Measurements from ENCODE around the gene WDR70. TPM values are rescaled to one million over a fixed set of nuclear protein-coding genes. Genes with fewer than 3 reads are reported as not detected.

Gene WDR70
- total and polyA plus RNA-seq, 10 of the 15 experiments (the other 5 are each of a cell fraction or from before 2014, with no cell fraction given), result 10.9 to 33.6 (median 29.1) TPM

GRCh38 chr5:37645707-37646106 is 266.6 kb downstream of the WDR70 start:
- no peak overlapping the region for H3K4me3 ChIP-seq
- DNase-seq (ENCODE audit: low read depth, low spot score) (no peak), FAIRE-seq (no peak), ATAC-seq (no peak)
- in situ Hi-C loops (cut with MboI) (no loop called here), intact Hi-C loops (cut with micrococcal nuclease; ENCODE audit: unreplicated experiment) (no loop called here)
- H3K79me2 ChIP-seq (ENCODE audit: control insufficient read depth, insufficient read depth, low read length), result no peaks in the 10 kb centered on the region
- H3K27me3 ChIP-seq (replicated peaks in 1 of 2; ENCODE audit: control insufficient read depth in 2 of 2, insufficient read depth in 2 of 2, low read length in 1 of 2), result no peaks in the 10 kb centered on the region
- H3K4me2 ChIP-seq (ENCODE audit: control insufficient read depth, insufficient read depth), result no peak overlapping the region
- 47% methylated on average over 1 of the region's 1 CpG for WGBS (ENCODE audit: insufficient coverage, insufficient replicate concordance, low lambda C conversion rate, missing lambda C conversion rate)
- no peak overlapping the region for H3K9ac ChIP-seq (ENCODE audit: control insufficient read depth, insufficient read depth, low read length)
- H2AFZ ChIP-seq (ENCODE audit: control insufficient read depth, low read depth, low read length), result no peak overlapping the region
- no TSS peak for BruUV-seq (replicated peaks)
- POLR2A ChIA-PET, result no interaction called here
- no peaks in the 10 kb centered on the region; the same call in 1 of the 3 replicates for H3K9me3 ChIP-seq (replicated peaks; ENCODE audit: control insufficient read depth, insufficient read depth, low read length)
- no peaks in the 10 kb centered on the region for H3K36me3 ChIP-seq (ENCODE audit: control insufficient read depth in 2 of 2, insufficient read depth in 2 of 2, low read length in 1 of 2)
- no peaks in the 10 kb centered on the region for H4K20me1 ChIP-seq (ENCODE audit: control insufficient read depth, insufficient read depth)
- RAD21 ChIA-PET (ENCODE audit: unreplicated experiment), result no interaction called here
- SMC1A ChIA-PET (ENCODE audit: uncharacterized antibody, unreplicated experiment), result interaction anchor here (0.7 kb wide), 1 partner anchor 51 kb away, joined by 3 read pairs; no protein-coding TSS in a partner anchor
- no peaks in the 10 kb centered on the region for H3K4me1 ChIP-seq (ENCODE audit: control insufficient read depth, insufficient read depth, low read length)
- CTCF ChIA-PET, result no interaction called here
- H3K27ac ChIP-seq (ENCODE audit: control insufficient read depth, insufficient read depth), result no peak overlapping the region
- TF ChIP-seq ATF7 (IDR thresholded peaks at IDR 0.05; ENCODE audit: low read depth), result no peak
- TF ChIP-seq EZH2 (IDR thresholded peaks at IDR 0.05; ENCODE audit: borderline replicate concordance, control insufficient read depth, low read depth, low read length), result no peak
- no peak for TF ChIP-seq EGR1 (IDR thresholded peaks at IDR 0.05; ENCODE audit: borderline replicate concordance in 1 of 2, low read depth in 2 of 2, low read length in 2 of 2)
- TF ChIP-seq CBX3 (IDR thresholded peaks at IDR 0.05; ENCODE audit: borderline replicate concordance, low read depth), result no peak
- TF ChIP-seq MYC (IDR thresholded peaks at IDR 0.05; ENCODE audit: insufficient read depth, insufficient read length, insufficient replicate concordance, low read length, severe bottlenecking), result no peak
- no peak for TF ChIP-seq HSF1 (IDR thresholded peaks at IDR 0.05; ENCODE audit: low read depth, low read length)
- TF ChIP-seq, protein P1, sequence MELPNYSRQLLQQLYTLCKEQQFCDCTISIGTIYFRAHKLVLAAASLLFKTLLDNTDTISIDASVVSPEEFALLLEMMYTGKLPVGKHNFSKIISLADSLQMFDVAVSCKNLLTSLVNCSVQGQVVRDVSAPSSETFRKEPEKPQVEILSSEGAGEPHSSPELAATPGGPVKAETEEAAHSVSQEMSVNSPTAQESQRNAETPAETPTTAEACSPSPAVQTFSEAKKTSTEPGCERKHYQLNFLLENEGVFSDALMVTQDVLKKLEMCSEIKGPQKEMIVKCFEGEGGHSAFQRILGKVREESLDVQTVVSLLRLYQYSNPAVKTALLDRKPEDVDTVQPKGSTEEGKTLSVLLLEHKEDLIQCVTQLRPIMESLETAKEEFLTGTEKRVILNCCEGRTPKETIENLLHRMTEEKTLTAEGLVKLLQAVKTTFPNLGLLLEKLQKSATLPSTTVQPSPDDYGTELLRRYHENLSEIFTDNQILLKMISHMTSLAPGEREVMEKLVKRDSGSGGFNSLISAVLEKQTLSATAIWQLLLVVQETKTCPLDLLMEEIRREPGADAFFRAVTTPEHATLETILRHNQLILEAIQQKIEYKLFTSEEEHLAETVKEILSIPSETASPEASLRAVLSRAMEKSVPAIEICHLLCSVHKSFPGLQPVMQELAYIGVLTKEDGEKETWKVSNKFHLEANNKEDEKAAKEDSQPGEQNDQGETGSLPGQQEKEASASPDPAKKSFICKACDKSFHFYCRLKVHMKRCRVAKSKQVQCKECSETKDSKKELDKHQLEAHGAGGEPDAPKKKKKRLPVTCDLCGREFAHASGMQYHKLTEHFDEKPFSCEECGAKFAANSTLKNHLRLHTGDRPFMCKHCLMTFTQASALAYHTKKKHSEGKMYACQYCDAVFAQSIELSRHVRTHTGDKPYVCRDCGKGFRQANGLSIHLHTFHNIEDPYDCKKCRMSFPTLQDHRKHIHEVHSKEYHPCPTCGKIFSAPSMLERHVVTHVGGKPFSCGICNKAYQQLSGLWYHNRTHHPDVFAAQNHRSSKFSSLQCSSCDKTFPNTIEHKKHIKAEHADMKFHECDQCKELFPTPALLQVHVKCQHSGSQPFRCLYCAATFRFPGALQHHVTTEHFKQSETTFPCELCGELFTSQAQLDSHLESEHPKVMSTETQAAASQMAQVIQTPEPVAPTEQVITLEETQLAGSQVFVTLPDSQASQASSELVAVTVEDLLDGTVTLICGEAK (IDR thresholded peaks at IDR 0.05; ENCODE audit: borderline replicate concordance), result no peak
- no peak for TF ChIP-seq USF1 (IDR thresholded peaks at IDR 0.05; ENCODE audit: borderline replicate concordance, extremely low read length, insufficient read depth, low read depth, low read length)
- TF ChIP-seq, protein P2, sequence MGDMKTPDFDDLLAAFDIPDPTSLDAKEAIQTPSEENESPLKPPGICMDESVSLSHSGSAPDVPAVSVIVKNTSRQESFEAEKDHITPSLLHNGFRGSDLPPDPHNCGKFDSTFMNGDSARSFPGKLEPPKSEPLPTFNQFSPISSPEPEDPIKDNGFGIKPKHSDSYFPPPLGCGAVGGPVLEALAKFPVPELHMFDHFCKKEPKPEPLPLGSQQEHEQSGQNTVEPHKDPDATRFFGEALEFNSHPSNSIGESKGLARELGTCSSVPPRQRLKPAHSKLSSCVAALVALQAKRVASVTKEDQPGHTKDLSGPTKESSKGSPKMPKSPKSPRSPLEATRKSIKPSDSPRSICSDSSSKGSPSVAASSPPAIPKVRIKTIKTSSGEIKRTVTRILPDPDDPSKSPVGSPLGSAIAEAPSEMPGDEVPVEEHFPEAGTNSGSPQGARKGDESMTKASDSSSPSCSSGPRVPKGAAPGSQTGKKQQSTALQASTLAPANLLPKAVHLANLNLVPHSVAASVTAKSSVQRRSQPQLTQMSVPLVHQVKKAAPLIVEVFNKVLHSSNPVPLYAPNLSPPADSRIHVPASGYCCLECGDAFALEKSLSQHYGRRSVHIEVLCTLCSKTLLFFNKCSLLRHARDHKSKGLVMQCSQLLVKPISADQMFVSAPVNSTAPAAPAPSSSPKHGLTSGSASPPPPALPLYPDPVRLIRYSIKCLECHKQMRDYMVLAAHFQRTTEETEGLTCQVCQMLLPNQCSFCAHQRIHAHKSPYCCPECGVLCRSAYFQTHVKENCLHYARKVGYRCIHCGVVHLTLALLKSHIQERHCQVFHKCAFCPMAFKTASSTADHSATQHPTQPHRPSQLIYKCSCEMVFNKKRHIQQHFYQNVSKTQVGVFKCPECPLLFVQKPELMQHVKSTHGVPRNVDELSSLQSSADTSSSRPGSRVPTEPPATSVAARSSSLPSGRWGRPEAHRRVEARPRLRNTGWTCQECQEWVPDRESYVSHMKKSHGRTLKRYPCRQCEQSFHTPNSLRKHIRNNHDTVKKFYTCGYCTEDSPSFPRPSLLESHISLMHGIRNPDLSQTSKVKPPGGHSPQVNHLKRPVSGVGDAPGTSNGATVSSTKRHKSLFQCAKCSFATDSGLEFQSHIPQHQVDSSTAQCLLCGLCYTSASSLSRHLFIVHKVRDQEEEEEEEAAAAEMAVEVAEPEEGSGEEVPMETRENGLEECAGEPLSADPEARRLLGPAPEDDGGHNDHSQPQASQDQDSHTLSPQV (IDR thresholded peaks at IDR 0.05), result no peak
- TF ChIP-seq, protein P3, sequence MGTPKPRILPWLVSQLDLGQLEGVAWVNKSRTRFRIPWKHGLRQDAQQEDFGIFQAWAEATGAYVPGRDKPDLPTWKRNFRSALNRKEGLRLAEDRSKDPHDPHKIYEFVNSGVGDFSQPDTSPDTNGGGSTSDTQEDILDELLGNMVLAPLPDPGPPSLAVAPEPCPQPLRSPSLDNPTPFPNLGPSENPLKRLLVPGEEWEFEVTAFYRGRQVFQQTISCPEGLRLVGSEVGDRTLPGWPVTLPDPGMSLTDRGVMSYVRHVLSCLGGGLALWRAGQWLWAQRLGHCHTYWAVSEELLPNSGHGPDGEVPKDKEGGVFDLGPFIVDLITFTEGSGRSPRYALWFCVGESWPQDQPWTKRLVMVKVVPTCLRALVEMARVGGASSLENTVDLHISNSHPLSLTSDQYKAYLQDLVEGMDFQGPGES (IDR thresholded peaks at IDR 0.05), result no peak

All from GM12878 (cell line).